ENCODE data around the gene MAGI2. TPM values are rescaled to one million over a fixed set of nuclear protein-coding genes. Genes with fewer than 3 reads are reported as not detected.

MAGI2 gene
- total RNA-seq, 1 donor from 2014 or later, result 2.5 TPM

DNA sequence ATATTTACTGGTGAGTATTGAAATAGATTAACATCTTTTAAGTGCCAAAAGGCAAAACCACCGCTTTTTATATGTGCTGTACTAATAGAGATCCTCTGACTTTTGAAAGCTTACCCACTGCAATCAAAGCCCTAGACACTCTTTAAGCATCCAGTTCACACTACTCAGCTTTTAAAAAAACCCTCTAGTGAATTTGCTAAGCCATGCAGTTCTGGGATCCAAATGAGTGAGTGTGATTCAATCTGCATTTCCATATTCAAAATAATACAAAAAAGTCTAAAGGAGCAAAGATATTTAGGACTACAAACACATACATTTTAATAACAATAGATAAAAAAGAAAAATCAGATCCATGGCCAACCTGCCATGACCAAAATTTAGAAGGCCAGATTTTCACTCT, 288.2 kb downstream of the MAGI2 start:
- TF ChIP-seq, protein P1, sequence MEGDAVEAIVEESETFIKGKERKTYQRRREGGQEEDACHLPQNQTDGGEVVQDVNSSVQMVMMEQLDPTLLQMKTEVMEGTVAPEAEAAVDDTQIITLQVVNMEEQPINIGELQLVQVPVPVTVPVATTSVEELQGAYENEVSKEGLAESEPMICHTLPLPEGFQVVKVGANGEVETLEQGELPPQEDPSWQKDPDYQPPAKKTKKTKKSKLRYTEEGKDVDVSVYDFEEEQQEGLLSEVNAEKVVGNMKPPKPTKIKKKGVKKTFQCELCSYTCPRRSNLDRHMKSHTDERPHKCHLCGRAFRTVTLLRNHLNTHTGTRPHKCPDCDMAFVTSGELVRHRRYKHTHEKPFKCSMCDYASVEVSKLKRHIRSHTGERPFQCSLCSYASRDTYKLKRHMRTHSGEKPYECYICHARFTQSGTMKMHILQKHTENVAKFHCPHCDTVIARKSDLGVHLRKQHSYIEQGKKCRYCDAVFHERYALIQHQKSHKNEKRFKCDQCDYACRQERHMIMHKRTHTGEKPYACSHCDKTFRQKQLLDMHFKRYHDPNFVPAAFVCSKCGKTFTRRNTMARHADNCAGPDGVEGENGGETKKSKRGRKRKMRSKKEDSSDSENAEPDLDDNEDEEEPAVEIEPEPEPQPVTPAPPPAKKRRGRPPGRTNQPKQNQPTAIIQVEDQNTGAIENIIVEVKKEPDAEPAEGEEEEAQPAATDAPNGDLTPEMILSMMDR (IDR thresholded peaks at IDR 0.05; ENCODE audit: insufficient read depth, low read length, poor library complexity, severe bottlenecking), result no peak
- Histone ChIP-seq H3K4me3 (ENCODE audit: low read depth, low read length) (no peak overlapping the region), H3K27me3 (ENCODE audit: control insufficient read depth, insufficient read depth, low read length) (no peaks in the 10 kb centered on the region), H3K36me3 (ENCODE audit: control insufficient read depth, insufficient read depth, low read length) (no peaks in the 10 kb centered on the region)
- DNase-seq (ENCODE audit: low read depth), result no peak

DNA sequence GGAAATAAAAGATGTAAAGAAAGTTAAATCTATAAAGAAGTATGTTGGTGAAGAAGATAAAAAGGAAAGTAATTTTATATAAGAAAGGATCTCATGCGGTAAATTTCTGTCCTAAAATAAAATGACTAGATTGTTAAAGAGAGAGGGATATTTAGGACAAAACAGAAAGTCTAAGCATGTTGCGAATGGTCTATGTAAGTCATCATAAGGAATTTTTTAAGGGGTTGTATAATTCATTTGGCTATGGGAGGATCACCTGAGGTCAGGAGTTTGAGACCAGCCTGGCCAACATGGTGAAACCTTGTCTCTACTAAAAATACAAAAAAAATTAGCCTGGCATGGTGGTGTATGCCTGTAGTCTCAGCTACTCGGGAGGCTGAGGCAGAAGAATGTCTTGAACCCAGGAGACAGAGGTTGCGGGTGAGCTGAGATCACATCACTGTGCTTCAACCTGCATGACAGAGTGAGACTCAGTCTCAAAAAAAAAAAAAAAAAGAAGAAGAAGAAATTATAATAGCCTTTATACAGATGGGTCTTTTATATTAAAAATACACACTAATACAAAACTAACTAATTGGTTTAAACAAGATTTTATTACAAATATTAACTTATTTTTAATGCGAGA, 294.3 kb downstream of the MAGI2 start:
- TF ChIP-seq, protein P1 (IDR thresholded peaks at IDR 0.05; ENCODE audit: insufficient read depth, low read length, poor library complexity, severe bottlenecking), result no peak
- Histone ChIP-seq H3K4me3 (ENCODE audit: low read depth, low read length) (no peak overlapping the region), H3K27me3 (ENCODE audit: control insufficient read depth, insufficient read depth, low read length) (no peaks in the 10 kb centered on the region), H3K36me3 (ENCODE audit: control insufficient read depth, insufficient read depth, low read length) (no peaks in the 10 kb centered on the region)
- DNase-seq (ENCODE audit: low read depth), result no peak

DNA sequence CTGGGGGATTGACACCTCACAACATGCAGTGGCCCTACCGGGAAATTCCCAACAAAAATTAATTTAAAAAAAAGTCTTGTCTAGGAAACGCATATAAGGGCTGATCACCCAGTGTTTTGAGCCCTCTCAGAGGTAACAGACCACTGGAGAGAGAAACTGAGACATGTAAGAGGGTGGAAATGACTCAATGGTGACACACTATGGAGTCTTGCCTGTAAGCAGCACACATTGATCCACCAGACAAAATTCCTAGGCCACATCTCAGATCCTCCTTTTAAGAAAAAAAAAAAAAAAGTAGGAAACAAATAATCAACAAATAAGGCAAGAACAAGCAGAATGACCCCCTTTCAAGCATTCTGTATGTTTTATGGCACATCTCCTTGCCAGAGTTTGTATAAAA, 296.2 kb downstream of the MAGI2 start:
- H3K4me3 ChIP-seq (ENCODE audit: low read depth, low read length), result no peak overlapping the region
- TF ChIP-seq, protein P1 (IDR thresholded peaks at IDR 0.05; ENCODE audit: insufficient read depth, low read length, poor library complexity, severe bottlenecking), result no peak
- no peak for DNase-seq (ENCODE audit: low read depth)
- H3K27me3 ChIP-seq (ENCODE audit: control insufficient read depth, insufficient read depth, low read length), result no peaks in the 10 kb centered on the region
- no peaks in the 10 kb centered on the region for H3K36me3 ChIP-seq (ENCODE audit: control insufficient read depth, insufficient read depth, low read length)

DNA sequence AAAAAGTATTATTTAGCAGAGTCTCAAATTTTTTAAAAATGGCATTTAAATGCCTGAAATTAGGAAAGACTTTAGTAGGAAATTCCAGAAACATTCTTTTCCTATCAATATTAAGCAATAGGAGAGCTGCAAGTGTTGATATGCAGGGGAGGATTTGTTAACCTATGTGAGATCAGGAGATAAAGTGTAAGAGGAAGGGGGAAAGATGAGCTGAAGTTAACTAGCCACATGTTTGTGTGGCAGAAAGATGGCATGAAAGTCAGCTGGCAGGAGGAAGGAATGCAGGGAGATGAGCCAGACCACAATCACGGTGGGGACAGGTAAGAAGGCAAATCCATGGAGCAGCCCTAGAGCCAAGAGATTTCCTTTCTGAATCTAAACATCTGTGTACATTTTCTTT, 303.6 kb downstream of the MAGI2 start:
- Histone ChIP-seq H3K4me3 (ENCODE audit: low read depth, low read length) (no peak overlapping the region), H3K36me3 (ENCODE audit: control insufficient read depth, insufficient read depth, low read length) (no peaks in the 10 kb centered on the region), H3K27me3 (ENCODE audit: control insufficient read depth, insufficient read depth, low read length) (no peaks in the 10 kb centered on the region)
- no peak for DNase-seq (ENCODE audit: low read depth)
- TF ChIP-seq, protein P1 (IDR thresholded peaks at IDR 0.05; ENCODE audit: insufficient read depth, low read length, poor library complexity, severe bottlenecking), result no peak

DNA sequence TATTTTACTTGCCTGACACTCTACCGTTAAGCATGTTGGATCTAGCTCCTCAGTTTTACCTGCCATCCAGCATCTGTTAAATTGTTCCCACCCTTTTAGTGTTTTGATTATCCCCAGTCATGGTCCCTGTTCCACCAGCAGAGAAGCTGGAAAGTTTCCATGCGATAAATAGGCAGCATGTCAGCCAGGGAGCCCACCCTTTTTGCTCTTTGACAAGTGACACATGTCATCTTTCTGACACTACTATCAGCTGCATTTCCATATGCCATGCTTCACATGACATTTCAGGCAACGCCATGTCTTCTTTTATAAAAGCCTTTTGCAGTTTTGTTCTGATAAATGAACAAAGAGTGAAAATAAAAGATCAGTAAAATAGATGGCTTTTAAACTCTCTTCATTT, 310.8 kb downstream of the MAGI2 start:
- Histone ChIP-seq H3K27me3 (ENCODE audit: control insufficient read depth, insufficient read depth, low read length) (no peaks in the 10 kb centered on the region), H3K36me3 (ENCODE audit: control insufficient read depth, insufficient read depth, low read length) (no peaks in the 10 kb centered on the region)
- TF ChIP-seq, protein P1 (IDR thresholded peaks at IDR 0.05; ENCODE audit: insufficient read depth, low read length, poor library complexity, severe bottlenecking), result no peak

DNA sequence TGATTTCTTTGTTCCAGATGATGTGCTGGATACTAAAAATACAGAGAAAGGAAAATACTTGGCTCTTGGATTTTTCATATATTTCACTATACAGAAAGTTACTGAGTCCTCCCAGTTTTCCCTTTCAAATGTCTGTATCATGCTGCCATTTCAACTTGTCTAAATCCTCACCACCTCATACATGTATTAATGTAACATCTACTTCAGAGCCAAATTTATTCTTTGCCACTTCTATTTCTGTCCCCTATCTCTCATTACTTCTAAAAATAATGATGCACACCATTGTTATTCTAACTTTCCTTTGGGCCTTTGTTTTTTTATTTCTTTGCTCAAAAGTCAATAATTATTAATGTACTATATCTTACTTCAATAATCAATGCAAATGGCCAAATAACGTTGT, 312.2 kb downstream of the MAGI2 start:
- Histone ChIP-seq H3K27me3 (ENCODE audit: control insufficient read depth, insufficient read depth, low read length) (no peaks in the 10 kb centered on the region), H3K4me3 (ENCODE audit: low read depth, low read length) (no peak overlapping the region), H3K36me3 (ENCODE audit: control insufficient read depth, insufficient read depth, low read length) (no peaks in the 10 kb centered on the region)
- DNase-seq (ENCODE audit: low read depth), result no peak
- TF ChIP-seq, protein P1 (IDR thresholded peaks at IDR 0.05; ENCODE audit: insufficient read depth, low read length, poor library complexity, severe bottlenecking), result no peak

More for the DNA sequence above, 310.8 kb downstream of the MAGI2 start:
- no peak overlapping the region for H3K4me3 ChIP-seq (ENCODE audit: low read depth, low read length)
- DNase-seq (ENCODE audit: low read depth), result no peak

All from kidney epithelial cell (primary cell).